ENCODE results near the gene MEIOB.

The MEIOB gene

DNA sequence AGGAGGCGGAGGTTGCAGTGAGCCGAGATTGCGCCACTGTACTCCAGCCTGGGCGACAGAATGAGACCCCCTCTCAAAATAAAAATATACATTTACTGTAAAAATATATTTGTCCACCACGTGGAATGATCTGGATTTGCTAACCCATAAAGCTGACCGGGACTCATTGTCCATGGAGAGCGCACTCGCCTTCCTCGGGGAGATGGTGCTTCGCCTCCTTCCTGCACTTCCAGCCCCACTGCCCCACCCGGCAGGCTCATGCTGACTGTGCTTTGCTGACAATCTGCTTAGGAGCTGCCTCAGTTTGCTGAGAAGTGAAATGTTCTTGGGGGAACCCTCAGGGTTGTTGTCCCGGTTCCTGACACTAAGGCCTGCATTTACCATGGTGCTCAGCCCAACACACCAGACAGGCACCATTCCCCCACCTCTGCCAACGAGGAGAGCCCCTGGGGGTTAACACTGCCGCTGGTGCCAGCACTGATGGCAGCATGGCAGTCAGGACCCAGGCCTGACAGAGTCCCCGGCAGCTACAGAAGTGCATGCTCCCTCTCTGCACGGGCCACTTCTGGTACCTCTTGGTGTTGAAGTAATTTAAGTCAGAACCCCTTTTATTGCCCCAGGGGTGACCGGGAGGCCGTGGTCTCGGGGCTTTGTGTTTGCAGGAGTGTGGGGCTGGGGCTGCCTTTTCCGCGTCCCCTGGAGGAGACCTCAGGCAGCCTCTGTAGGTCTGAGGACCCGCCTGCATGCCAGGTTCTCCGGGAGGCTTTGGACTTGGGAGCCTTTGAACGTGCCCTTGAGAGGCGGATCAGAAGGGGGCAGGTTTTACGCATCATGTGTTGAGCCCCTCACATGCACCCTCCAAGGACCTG, 86.8 kb downstream of the MEIOB start:
- DNase-seq = no peak
